ENCODE measurements around the gene CA11. TPM values are rescaled to one million over a fixed set of nuclear protein-coding genes. Genes with fewer than 3 reads are reported as not detected.

Gene CA11
- total RNA-seq, 1 donor from 2014 or later = not detected

- Histone ChIP-seq H3K4me3 (no peak overlapping the region), H3K36me3 (peaks cover 18 to 29% of the 10 kb centered on the region in 2 donors), H3K27ac (no peak overlapping the region), H3K9me3 (no peaks in the 10 kb centered on the region), H3K4me1 (peaks cover 10 to 19% of the 10 kb centered on the region in 2 donors), H3K27me3 (no peaks in the 10 kb centered on the region)
- DNase-seq (ENCODE audit: low spot score in 2 of 2) = no peak
- intact Hi-C loops (cut with DNase I) = no loop called here
- no peak for TF ChIP-seq CTCF (IDR thresholded peaks at IDR 0.05)
These were observed 29.4 kb downstream of the CA11 start for GRCh38 chr19:48616491-48617056.

- no peaks in the 10 kb centered on the region for H3K27me3 ChIP-seq
- peaks cover 18 to 29% of the 10 kb centered on the region in 2 donors for H3K36me3 ChIP-seq
- intact Hi-C loops (cut with DNase I) = no loop called here
- no peaks in the 10 kb centered on the region for H3K9me3 ChIP-seq
- peaks cover 10 to 19% of the 10 kb centered on the region in 2 donors for H3K4me1 ChIP-seq
- no peak for TF ChIP-seq CTCF (IDR thresholded peaks at IDR 0.05)
- no peak overlapping the region for H3K4me3 ChIP-seq
- H3K27ac ChIP-seq = no peak overlapping the region
- no peak for DNase-seq (ENCODE audit: low spot score in 2 of 2)
These were observed 29.9 kb downstream of the CA11 start for GRCh38 chr19:48616041-48616436.

- Histone ChIP-seq H3K36me3 (peaks cover 18 to 29% of the 10 kb centered on the region in 2 donors), H3K27ac (no peak overlapping the region), H3K4me3 (no peak overlapping the region), H3K4me1 (peaks cover 10 to 19% of the 10 kb centered on the region in 2 donors), H3K27me3 (no peaks in the 10 kb centered on the region), H3K9me3 (no peaks in the 10 kb centered on the region)
- intact Hi-C loops (cut with DNase I) = no loop called here
- no peak for TF ChIP-seq CTCF (IDR thresholded peaks at IDR 0.05)
- no peak for DNase-seq (ENCODE audit: low spot score in 2 of 2)
These were observed 30.6 kb downstream of the CA11 start for GRCh38 chr19:48615231-48616040.

GRCh38 chr19:48614436-48615230 lies 31.4 kb downstream of the CA11 start, which contains the start of gene FAM83E:
TSS of gene FAM83E (minus strand) at chr19:48615076. CDS start at chr19:48613372, 1,704 bp downstream.
- Histone ChIP-seq H3K4me3 (no peak within 1 kb of the TSS), H3K36me3 (peaks cover 18 to 29% of the 10 kb centered on the region in 2 donors), H3K27ac (no peak within 1 kb of the TSS), H3K27me3 (no peaks in the 10 kb centered on the region), H3K9me3 (no peaks in the 10 kb centered on the region), H3K4me1 (peaks cover 10 to 14% of the 10 kb centered on the region in 2 donors)
- TF ChIP-seq CTCF (IDR thresholded peaks at IDR 0.05) = no peak
- no peak for DNase-seq (ENCODE audit: low spot score in 2 of 2)
- intact Hi-C loops (cut with DNase I) = no loop called here

GRCh38 chr19:48613852-48614435 lies 32.0 kb downstream of the CA11 start:
- no peaks in the 10 kb centered on the region for H3K27me3 ChIP-seq
- H3K36me3 ChIP-seq = peaks cover 18 to 29% of the 10 kb centered on the region in 2 donors
- no peak for TF ChIP-seq CTCF (IDR thresholded peaks at IDR 0.05)
- DNase-seq (ENCODE audit: low spot score in 2 of 2) = no peak
- intact Hi-C loops (cut with DNase I) = no loop called here
- H3K9me3 ChIP-seq = no peaks in the 10 kb centered on the region
- H3K4me1 ChIP-seq = peaks cover 10 to 14% of the 10 kb centered on the region in 2 donors
- H3K27ac ChIP-seq = no peak overlapping the region
- H3K4me3 ChIP-seq = no peak overlapping the region
